Activated naive CD8-positive, alpha-beta T cell treated with anti-CD3 and anti-CD28 coated beads for 36 hours (primary cell): ENCODE measurements around the gene RIN3. TPM values are rescaled to one million over a fixed set of nuclear protein-coding genes. Genes with fewer than 3 reads are reported as not detected.

ENCODE experiments used
- DNase-seq: peaks from one replicate; pipeline ENCODE4 v3.0.0; 2021
- H3K27ac Mint-ChIP-seq: one replicate; pipeline ENCODE4 v1.8.0; 2022; ENCODE audit warnings: mild to moderate bottlenecking, moderate library complexity, mixed read lengths
- H3K27me3 Mint-ChIP-seq: one replicate; pipeline ENCODE4 v1.8.0; 2022; ENCODE audit warnings: mild to moderate bottlenecking, mixed read lengths
- H3K36me3 Mint-ChIP-seq: one replicate; pipeline ENCODE4 v1.8.0; 2021; ENCODE audit warnings: mild to moderate bottlenecking, mixed read lengths
- H3K4me1 Mint-ChIP-seq: one replicate; pipeline ENCODE4 v1.8.0; 2021; ENCODE audit warnings: mixed read lengths
- H3K4me3 Mint-ChIP-seq: one replicate; pipeline ENCODE4 v1.8.0; 2022; ENCODE audit warnings: mild to moderate bottlenecking, moderate library complexity, mixed read lengths
- H3K9me3 Mint-ChIP-seq: one replicate; pipeline ENCODE4 v1.8.0; 2022; ENCODE audit warnings: mixed read lengths
- total RNA-seq, 2 experiments: library from RNA; stranded (reverse); gene quantifications; one replicate each; pipeline ENCODE4 v1.2.3, GENCODE V29; 2021

Gene RIN3
- total RNA-seq, 2 experiments from 2014 or later: 59.2 to 59.6 TPM

DNA sequence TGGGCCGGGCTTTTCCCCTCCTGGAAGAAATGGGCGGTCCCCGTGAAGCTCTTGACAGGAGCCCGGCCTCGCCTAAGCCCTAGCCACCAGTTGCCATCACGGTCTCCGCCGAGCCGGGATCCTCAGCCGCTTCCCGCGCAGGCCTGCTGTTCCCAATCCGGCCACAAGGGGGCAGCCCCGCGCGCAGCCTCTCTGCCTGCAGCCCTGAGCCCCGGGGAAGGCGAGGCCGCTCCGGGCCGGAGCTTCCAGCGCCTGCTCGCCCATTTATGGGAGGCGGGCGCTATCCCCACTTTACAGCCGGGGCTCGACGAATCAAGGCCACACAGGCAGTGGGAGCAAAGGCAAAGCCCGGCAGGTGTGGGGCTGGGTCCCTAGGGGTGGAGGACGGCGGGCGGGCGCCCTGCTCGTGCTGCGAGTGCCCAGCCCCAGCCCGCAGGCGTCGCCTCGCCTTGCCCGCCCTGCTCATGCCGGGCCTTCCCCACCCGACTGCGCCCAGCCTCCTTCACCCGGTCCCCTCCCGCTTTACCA, 173.4 kb downstream of the RIN3 start:
- no peak overlapping the region for H3K27ac Mint-ChIP-seq
- no peaks in the 10 kb centered on the region for H3K9me3 Mint-ChIP-seq
- H3K27me3 Mint-ChIP-seq: no peaks in the 10 kb centered on the region
- H3K4me1 Mint-ChIP-seq: no peaks in the 10 kb centered on the region
- no peak overlapping the region for H3K4me3 Mint-ChIP-seq
- peaks cover 19% of the 10 kb centered on the region for H3K36me3 Mint-ChIP-seq
- no peak for DNase-seq

DNA sequence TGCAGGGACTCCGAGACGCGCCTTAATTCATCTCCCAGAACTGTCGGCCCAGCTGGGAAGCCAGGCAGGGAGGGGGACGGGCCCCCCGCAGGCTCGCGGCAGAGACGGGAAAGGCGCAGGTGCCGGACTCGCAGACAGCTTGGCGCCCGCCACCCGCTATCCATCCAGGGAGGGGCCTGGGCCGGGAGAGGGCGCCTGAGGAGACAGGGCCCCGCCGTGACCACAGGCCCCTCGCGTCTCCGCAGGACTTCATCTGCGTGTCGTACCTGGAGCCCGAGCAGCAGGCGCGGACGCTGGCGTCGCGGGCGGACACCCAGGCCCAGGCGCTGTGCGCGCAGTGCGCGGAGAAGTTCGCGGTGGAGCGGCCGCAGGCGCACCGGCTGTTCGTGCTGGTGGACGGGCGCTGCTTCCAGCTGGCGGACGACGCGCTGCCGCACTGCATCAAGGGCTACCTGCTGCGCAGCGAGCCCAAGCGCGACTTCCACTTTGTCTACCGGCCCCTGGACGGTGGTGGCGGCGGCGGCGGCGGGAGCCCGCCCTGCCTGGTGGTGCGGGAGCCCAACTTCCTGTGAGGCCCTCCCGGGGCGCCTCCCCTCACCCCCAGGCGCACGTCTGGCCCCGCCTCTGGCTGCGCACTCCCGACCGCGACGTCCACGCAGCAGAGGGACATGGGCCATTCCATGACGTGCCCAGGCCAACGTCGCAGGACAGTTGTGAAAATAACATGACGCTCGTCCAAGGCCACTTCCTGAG, 174.3 kb downstream of the RIN3 start:
- Mint-ChIP-seq H3K4me3 (no peak overlapping the region), H3K27me3 (no peaks in the 10 kb centered on the region), H3K9me3 (no peaks in the 10 kb centered on the region), H3K36me3 (peaks cover 12% of the 10 kb centered on the region), H3K27ac (no peak overlapping the region), H3K4me1 (peaks cover 6% of the 10 kb centered on the region)
- DNase-seq: no peak

DNA sequence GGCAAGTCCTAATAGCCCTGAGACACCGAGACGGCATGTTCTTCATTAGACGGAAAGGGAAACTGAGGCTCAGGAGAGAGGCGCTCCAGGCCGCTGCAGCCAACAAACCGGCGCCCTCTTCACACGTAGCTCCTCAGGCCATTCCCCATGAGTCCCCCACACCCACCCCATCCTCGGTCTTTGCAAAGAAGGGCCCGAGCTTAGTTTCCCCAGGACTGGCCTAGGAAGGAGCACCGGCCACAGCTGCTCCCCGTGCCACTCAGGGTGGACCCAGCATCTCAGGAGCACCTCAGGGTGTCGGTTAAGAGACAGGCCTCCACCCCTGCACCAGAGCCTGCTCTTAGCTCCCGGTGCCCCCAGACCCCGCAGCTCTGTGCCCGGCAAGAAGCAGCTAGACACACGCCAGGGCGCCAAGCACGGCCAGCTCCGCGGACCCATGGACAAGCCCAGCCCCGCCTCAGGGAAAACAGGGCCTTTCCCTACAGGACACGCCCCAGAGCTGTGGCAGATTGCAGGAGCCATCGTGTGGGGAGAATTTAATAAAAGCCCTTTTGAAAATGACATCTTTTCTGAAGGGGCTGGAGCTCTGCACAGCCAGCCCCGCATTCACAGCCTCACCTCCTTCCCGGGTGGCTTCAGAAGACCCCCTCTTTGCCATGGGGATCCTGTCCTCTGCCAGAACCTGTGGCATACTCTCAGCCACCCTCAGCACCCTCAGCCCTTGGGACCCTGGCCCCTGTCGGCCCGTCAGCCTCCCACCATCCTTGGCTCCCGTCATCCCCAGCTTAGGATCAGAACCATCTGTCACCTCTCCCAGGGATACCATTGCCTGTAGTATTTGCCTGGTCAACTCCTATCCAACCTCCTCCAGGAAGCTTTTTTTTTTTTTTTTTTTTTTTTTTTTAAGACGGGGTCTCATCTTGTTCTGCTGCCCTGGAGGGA, 175.1 kb downstream of the RIN3 start:
- Mint-ChIP-seq H3K4me3 (no peak overlapping the region), H3K27ac (no peak overlapping the region), H3K27me3 (no peaks in the 10 kb centered on the region), H3K9me3 (no peaks in the 10 kb centered on the region), H3K4me1 (peaks cover 13% of the 10 kb centered on the region), H3K36me3 (peaks cover 12% of the 10 kb centered on the region)
- DNase-seq: no peak

DNA sequence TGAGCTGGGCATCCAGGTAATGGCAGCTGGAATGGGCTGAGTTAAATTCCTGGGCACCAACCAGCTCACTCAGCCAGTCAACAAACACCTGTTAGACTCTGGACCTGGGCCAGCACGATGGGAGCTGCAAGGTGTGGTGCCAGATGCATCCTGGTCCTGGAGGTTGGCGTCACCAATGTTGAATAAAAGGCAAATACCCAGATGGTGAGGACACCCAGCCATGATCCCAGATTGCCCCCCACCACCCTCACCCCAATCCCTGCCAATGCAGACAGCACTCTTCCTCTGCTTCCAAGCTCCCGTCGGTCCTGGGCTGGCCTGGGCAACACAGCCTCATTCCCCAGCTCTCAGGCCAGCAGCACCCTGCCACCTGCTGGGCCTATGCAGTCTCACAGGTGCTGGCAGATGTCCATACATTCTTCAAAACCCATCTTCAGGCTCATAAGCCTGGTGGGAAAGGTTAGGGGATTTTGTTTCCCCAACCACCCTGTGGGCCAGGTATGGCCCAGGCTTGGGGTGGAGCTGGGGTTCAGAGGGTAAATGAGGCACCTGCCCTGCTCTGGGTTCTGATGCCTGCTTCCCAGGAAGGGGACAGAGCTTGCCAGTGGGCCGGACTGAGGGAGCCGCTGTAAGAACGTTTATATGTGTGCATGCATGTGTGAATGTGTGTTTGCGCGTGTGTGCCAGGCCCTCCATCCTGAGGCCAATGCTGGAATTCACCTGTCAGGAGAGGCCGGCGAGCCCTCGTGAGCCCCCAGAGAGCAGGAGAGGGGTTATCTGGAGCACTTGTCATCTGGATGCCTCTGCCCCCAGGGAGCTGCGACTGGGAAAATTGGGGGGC, 176.8 kb downstream of the RIN3 start:
- Mint-ChIP-seq H3K36me3 (peaks cover 8% of the 10 kb centered on the region), H3K4me1 (peaks cover 28% of the 10 kb centered on the region), H3K27me3 (no peaks in the 10 kb centered on the region), H3K4me3 (no peak overlapping the region), H3K27ac (peak overlapping the region; percentile 73), H3K9me3 (no peaks in the 10 kb centered on the region)
- no peak for DNase-seq

DNA sequence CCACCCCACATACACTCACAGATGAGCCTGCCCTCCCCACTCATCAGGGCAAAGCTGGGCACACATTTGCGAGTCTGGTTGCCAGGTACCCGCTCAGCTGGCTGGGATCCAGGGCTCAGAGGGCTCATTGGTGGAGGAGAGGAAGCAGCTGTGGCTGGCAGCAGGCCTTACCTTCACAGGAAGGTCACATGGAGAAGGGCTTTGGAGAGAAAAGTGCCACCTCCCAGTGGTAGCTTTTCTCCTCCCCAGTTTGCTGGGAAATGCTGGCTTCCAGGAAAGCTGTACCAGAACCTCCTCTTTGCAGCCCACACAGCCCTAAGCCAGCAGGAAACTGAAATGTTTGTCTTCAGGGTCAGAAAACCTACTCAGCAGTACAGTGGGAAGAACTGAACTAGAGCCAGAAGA, 179.2 kb downstream of the RIN3 start:
- no peaks in the 10 kb centered on the region for H3K27me3 Mint-ChIP-seq
- peak overlapping the region; percentile 67 for H3K27ac Mint-ChIP-seq
- H3K36me3 Mint-ChIP-seq: peaks cover 2% of the 10 kb centered on the region
- H3K9me3 Mint-ChIP-seq: peaks cover 4% of the 10 kb centered on the region
- no peak for DNase-seq
- H3K4me1 Mint-ChIP-seq: peaks cover 28% of the 10 kb centered on the region
- H3K4me3 Mint-ChIP-seq: no peak overlapping the region

DNA sequence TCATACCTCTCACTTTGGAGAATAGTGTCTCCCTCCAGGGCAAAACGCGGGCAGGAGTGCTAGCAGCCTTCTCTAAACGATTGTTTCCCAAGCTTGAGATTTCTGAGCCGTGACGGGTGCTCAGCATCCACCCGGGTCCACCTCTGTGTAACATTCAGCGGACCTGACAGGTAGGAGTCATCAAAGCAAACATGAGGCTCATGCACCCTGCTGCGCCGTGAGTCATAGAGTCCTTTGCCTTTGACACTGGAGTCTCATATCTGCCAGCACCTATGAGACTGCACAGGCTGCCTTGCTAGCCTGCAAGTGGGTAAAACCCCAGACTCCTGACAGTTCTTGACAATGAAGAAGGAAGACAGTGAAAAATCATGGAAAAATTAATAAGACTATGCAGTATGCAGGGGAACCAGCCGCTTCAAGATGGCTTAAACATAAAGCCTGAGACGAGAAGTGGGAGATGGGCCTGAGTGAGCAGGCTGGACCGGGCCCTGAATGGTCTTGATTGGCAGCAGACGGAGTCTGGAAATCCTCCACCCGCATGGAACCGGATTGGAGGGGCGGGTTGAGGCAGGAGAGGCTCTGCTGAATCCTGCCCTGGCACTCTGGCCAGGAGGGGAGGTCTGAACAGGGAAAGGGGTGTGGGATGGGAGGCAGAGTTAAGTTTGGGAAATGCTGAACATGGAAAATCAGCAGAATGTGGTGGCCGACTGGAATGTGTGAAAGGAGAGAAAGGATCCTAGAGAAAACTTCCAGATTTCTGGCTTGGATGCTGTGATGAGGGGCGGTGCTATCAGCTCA, 180.6 kb downstream of the RIN3 start:
- no peak overlapping the region for H3K27ac Mint-ChIP-seq
- no peak for DNase-seq
- peaks cover 2% of the 10 kb centered on the region for H3K36me3 Mint-ChIP-seq
- no peak overlapping the region for H3K4me3 Mint-ChIP-seq
- no peaks in the 10 kb centered on the region for H3K27me3 Mint-ChIP-seq
- peaks cover 4% of the 10 kb centered on the region for H3K9me3 Mint-ChIP-seq
- H3K4me1 Mint-ChIP-seq: peaks cover 28% of the 10 kb centered on the region

DNA sequence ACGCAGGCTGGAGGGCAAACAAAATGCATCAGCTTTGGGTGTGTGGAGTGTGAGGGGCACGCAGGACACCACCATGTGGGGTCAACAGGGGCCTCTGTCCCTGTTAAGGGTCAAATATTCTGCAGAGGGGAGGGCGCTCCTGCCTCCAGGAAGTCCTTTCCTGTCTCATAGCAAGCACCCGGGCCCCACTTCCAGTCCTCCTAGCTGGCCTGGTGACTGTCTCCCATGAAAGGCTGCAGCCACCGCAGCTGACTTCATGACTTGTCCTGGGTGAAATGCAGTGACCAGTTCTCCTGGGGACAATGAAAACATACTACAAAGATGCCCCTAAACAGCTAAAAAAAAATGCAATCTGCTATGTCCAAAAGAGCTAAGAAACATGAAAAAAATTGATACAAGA, 181.2 kb downstream of the RIN3 start:
- H3K4me1 Mint-ChIP-seq: peaks cover 28% of the 10 kb centered on the region
- no peak overlapping the region for H3K4me3 Mint-ChIP-seq
- H3K27ac Mint-ChIP-seq: no peak overlapping the region
- no peak for DNase-seq
- H3K27me3 Mint-ChIP-seq: no peaks in the 10 kb centered on the region
- H3K9me3 Mint-ChIP-seq: peaks cover 4% of the 10 kb centered on the region
- H3K36me3 Mint-ChIP-seq: peaks cover 2% of the 10 kb centered on the region

DNA sequence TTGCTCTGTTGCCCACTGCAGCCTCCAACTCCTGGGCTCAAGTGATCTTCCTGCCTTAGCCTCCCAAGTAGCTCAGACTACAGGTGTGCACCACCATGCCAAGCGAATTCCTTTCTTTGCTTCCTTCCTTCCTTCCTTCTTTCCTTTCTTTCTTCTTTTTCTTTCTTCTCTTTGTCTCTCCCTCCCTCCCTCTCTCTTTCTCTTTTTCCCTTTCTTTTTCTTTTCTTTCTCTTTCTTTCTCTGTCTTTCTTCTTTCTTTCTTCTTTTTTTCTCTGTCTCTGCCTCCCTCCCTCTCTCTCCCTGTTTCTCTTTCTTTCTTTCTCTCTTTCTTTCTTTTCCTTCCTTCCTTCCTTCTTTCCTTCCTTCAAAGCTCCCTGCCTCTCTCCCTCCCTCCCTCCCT, 182.0 kb downstream of the RIN3 start:
- Mint-ChIP-seq H3K4me3 (no peak overlapping the region), H3K9me3 (peaks cover 4% of the 10 kb centered on the region), H3K27me3 (no peaks in the 10 kb centered on the region), H3K27ac (no peak overlapping the region), H3K36me3 (peaks cover 2% of the 10 kb centered on the region), H3K4me1 (peaks cover 28% of the 10 kb centered on the region)
- DNase-seq: no peak

DNA sequence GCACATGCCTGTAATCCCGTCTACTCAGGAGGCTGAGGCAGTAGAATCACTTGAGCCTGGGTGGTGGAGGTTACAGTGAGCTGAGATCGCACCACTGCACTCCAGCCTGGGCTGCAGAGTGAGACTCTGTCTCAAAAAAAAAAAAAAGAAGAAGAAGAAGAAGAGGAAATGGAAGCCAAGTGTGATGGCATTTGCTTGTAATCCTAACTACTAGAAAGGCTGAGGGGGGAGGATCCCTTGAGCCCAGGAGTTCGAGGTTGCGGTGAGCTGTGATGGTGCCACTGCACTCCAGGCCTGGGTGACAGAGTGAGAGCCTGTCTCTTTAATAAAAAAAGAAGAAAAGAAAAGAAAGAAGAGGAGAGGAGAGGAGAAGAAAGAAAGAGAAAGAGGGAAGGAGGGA, 182.8 kb downstream of the RIN3 start:
- peak overlapping the region; percentile 42 for H3K27ac Mint-ChIP-seq
- DNase-seq: no peak
- peaks cover 28% of the 10 kb centered on the region for H3K4me1 Mint-ChIP-seq
- no peaks in the 10 kb centered on the region for H3K27me3 Mint-ChIP-seq
- no peak overlapping the region for H3K4me3 Mint-ChIP-seq
- H3K36me3 Mint-ChIP-seq: peaks cover 2% of the 10 kb centered on the region
- peaks cover 4% of the 10 kb centered on the region for H3K9me3 Mint-ChIP-seq

DNA sequence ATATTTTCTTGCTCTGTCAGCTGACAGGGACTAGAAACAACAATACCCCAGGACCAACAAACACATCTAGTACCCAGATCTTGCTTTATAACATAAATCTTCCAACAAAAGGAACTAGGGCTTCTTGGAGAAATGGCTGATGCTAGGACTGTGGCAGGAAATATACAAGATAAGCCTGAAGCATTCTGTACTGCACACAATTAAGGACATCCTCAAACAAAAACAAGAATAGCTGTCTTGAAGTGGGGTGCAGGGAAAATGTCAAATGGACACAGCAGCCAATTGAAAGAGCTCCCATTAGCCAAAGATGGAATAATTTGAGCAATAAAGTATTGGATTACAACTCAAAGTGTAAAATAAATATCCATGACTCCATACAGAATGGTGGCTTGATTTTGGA, 184.8 kb downstream of the RIN3 start:
- Mint-ChIP-seq H3K36me3 (peaks cover 3% of the 10 kb centered on the region), H3K27ac (no peak overlapping the region), H3K9me3 (peaks cover 4% of the 10 kb centered on the region)

DNA sequence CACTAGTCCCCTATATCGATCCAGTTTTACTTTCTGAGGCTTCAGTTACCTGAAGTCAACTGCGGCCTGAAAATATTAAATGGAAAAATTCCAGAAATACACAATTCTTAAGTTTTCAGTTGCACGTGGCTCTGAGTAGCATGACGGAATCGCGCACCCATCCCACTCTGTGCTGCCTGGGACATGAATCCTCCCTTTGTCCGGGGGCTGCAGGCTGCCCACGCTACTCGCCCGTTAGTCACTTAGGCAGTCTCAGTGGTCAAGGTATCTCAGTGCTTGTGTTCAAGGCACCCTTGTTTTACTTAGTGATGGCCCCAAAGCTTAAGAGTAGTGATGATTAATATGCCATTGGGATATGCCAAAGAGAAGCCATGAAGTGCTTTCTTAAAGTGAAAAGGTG, 188.2 kb downstream of the RIN3 start:
- Mint-ChIP-seq H3K4me1 (no peaks in the 10 kb centered on the region), H3K27ac (no peak overlapping the region), H3K27me3 (no peaks in the 10 kb centered on the region), H3K36me3 (peaks cover 4% of the 10 kb centered on the region), H3K4me3 (no peak overlapping the region), H3K9me3 (no peaks in the 10 kb centered on the region)
- no peak for DNase-seq

More for the DNA sequence above, 184.8 kb downstream of the RIN3 start:
- H3K4me1 Mint-ChIP-seq: peaks cover 16% of the 10 kb centered on the region
- no peak for DNase-seq
- H3K27me3 Mint-ChIP-seq: no peaks in the 10 kb centered on the region
- H3K4me3 Mint-ChIP-seq: no peak overlapping the region

DNA sequence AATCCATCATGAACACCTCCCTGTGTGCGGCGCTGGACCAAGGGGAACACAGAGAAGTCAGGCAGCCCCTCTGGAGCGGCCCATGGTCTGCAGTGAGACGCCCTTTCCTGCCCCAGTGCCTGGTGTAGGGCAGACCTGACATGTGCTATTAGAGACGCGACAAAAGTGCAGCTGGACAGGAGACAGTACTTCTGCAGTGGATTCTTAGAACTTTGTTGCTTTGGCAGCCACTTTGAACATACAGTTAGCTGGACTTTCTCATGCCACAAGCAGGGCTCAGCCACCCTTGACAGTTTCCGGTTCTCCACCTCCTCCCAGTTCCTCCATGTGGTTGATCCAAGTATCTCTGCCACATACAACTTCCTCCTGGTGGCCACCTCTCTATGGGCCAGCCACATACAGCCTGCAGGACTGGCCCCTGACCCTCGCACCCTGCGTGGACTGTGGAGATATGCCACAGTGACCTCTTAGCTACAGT, 188.9 kb downstream of the RIN3 start:
- no peak overlapping the region for H3K27ac Mint-ChIP-seq
- H3K4me3 Mint-ChIP-seq: no peak overlapping the region
- no peaks in the 10 kb centered on the region for H3K27me3 Mint-ChIP-seq
- H3K4me1 Mint-ChIP-seq: no peaks in the 10 kb centered on the region
- no peaks in the 10 kb centered on the region for H3K9me3 Mint-ChIP-seq
- peaks cover 4% of the 10 kb centered on the region for H3K36me3 Mint-ChIP-seq
- no peak for DNase-seq

DNA sequence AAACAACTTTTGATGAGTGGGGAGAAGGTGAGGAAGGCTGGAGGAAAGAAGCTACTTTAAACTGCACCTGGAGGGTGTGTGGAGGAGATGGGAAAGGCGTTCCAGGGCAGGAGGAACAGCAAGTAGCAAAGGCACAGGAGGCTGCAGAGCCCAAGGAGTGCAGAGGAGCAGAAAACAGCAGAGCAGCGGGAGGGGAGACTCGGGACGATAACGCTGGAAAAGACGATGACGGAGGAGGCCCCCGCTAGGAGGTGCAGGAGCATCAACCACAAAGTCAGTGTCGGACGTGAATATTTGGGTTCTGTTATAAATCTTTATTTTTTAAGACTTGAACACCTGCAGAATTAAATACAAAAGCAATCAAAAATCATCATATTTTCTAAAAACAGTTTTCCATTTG, 189.9 kb downstream of the RIN3 start:
- no peaks in the 10 kb centered on the region for H3K9me3 Mint-ChIP-seq
- H3K27ac Mint-ChIP-seq: no peak overlapping the region
- no peaks in the 10 kb centered on the region for H3K4me1 Mint-ChIP-seq
- H3K4me3 Mint-ChIP-seq: no peak overlapping the region
- H3K36me3 Mint-ChIP-seq: peaks cover 4% of the 10 kb centered on the region
- no peak for DNase-seq
- H3K27me3 Mint-ChIP-seq: no peaks in the 10 kb centered on the region
